Coronary artery (tissue), 2 donors: ENCODE results near the gene NTM.

Source experiments
- DNase-seq: peaks from one replicate; pipeline ENCODE4 v3.0.0-alpha.2; 2017; ENCODE audit warnings: low spot score
- H3K27ac ChIP-seq, 2 donors: fragments of 200-600 bp; sonication (generic); one replicate each; pipeline ENCODE4 v1.5.1; 2016 to 2019
- H3K4me3 ChIP-seq: fragments of 200-600 bp; sonication (generic); 2 replicates; pipeline ENCODE4 v1.5.1; 2016; ENCODE audit warnings: mild to moderate bottlenecking, moderate library complexity
- CTCF ChIP-seq: fragments of 200-600 bp; sonication (generic); IDR thresholded peaks from one replicate; pipeline ENCODE4 v1.5.1; 2019; ENCODE audit warnings: antibody characterized with exemption

The NTM gene

GRCh38 chr11:131534611-131535010 is 164.2 kb downstream of the NTM start:
- TF ChIP-seq CTCF: no peak
- no peak overlapping the region for H3K27ac ChIP-seq
- no peak overlapping the region for H3K4me3 ChIP-seq
- no peak for DNase-seq

- H3K4me3 ChIP-seq: no peak overlapping the region
- no peak for TF ChIP-seq CTCF
Observed at GRCh38 chr11:131536159-131536558, 165.7 kb downstream of the NTM start.

GRCh38 chr11:131537196-131537595 is 166.8 kb downstream of the NTM start:
- no peak for DNase-seq
- H3K27ac ChIP-seq: no peak overlapping the region
- no peak overlapping the region for H3K4me3 ChIP-seq
- TF ChIP-seq CTCF: no peak

More at GRCh38 chr11:131536159-131536558, 165.7 kb downstream of the NTM start:
- DNase-seq: no peak
- no peak overlapping the region for H3K27ac ChIP-seq

GRCh38 chr11:131537748-131538147 is 167.3 kb downstream of the NTM start:
- Histone ChIP-seq H3K27ac (no peak overlapping the region), H3K4me3 (no peak overlapping the region)
- TF ChIP-seq CTCF: no peak
- no peak for DNase-seq

GRCh38 chr11:131538322-131538721 is 167.9 kb downstream of the NTM start:
- Histone ChIP-seq H3K4me3 (no peak overlapping the region), H3K27ac (no peak overlapping the region)
- no peak for DNase-seq
- no peak for TF ChIP-seq CTCF

- Histone ChIP-seq H3K4me3 (no peak overlapping the region), H3K27ac (no peak overlapping the region)
- no peak for TF ChIP-seq CTCF
- no peak for DNase-seq
Observed at GRCh38 chr11:131540676-131541075, 170.3 kb downstream of the NTM start.

GRCh38 chr11:131543389-131544025 is 173.1 kb downstream of the NTM start:
- H3K27ac ChIP-seq: no peak overlapping the region
- no peak overlapping the region for H3K4me3 ChIP-seq
- no peak for DNase-seq
- TF ChIP-seq CTCF: no peak
